Measurements from ENCODE around the gene UTP15.
A peak's percentile ranks its signal among the peaks of the same experiment; 100 is the strongest.

Gene UTP15

GRCh38 chr5:73565139-73565968, at the start of gene UTP15, which contains the start of gene ANKRA2:
Gene UTP15, plus strand, starts transcription at chr5:73565743. Its CDS starts 1,602 bp downstream, at chr5:73567345.
Gene ANKRA2, minus strand, starts transcription at chr5:73565639. Its CDS starts 2,758 bp downstream, at chr5:73562881.
- H3K27me3 ChIP-seq (ENCODE audit: control insufficient read depth, insufficient read depth, low read length): no peaks in the 10 kb centered on the region
- H3K4me3 ChIP-seq (ENCODE audit: low read length): peak within 1 kb of the TSS; percentile 98
- no peaks in the 10 kb centered on the region for H3K36me3 ChIP-seq (ENCODE audit: control insufficient read depth, insufficient read depth, low read length)
- no CpG with 5 or more reads among the region's 62 CpGs for WGBS (ENCODE audit: insufficient coverage, insufficient read length)
- DNase-seq (ENCODE audit: low read depth, low spot score): peak; percentile 95
- H3K27ac ChIP-seq (ENCODE audit: low read length): no peak within 1 kb of the TSS
- H3K4me1 ChIP-seq (ENCODE audit: control insufficient read depth, insufficient read depth, low read length): no peaks in the 10 kb centered on the region
- no peaks in the 10 kb centered on the region for H3K9me3 ChIP-seq (ENCODE audit: control insufficient read depth, insufficient read depth, low read length)

GRCh38 chr5:73519531-73520283, 45.8 kb upstream of the UTP15 start:
- H3K27ac ChIP-seq (ENCODE audit: low read length): no peak overlapping the region
- H3K4me3 ChIP-seq (ENCODE audit: low read length): no peak overlapping the region
- no peaks in the 10 kb centered on the region for H3K27me3 ChIP-seq (ENCODE audit: control insufficient read depth, insufficient read depth, low read length)
- H3K36me3 ChIP-seq (ENCODE audit: control insufficient read depth, insufficient read depth, low read length): no peaks in the 10 kb centered on the region
- DNase-seq (ENCODE audit: low read depth, low spot score): peak; percentile 84
- H3K4me1 ChIP-seq (ENCODE audit: control insufficient read depth, insufficient read depth, low read length): peaks cover 1% of the 10 kb centered on the region; the same call in 1 of the 2 replicates
- WGBS (ENCODE audit: insufficient coverage, insufficient read length): no CpG with 5 or more reads among the region's 16 CpGs
- no peaks in the 10 kb centered on the region for H3K9me3 ChIP-seq (ENCODE audit: control insufficient read depth, insufficient read depth, low read length)

- DNase-seq (ENCODE audit: low read depth, low spot score): no peak
- H3K36me3 ChIP-seq (ENCODE audit: control insufficient read depth, insufficient read depth, low read length): no peaks in the 10 kb centered on the region
- H3K4me3 ChIP-seq (ENCODE audit: low read length): no peak overlapping the region
- H3K9me3 ChIP-seq (ENCODE audit: control insufficient read depth, insufficient read depth, low read length): no peaks in the 10 kb centered on the region
- no CpG with 5 or more reads among the region's 7 CpGs for WGBS (ENCODE audit: insufficient coverage, insufficient read length)
- H3K4me1 ChIP-seq (ENCODE audit: control insufficient read depth, insufficient read depth, low read length): peaks cover 1% of the 10 kb centered on the region; the same call in 1 of the 2 replicates
- no peak overlapping the region for H3K27ac ChIP-seq (ENCODE audit: low read length)
- H3K27me3 ChIP-seq (ENCODE audit: control insufficient read depth, insufficient read depth, low read length): no peaks in the 10 kb centered on the region
Observed at GRCh38 chr5:73522989-73523388, 42.6 kb upstream of the UTP15 start.

- Histone ChIP-seq H3K36me3 (ENCODE audit: control insufficient read depth, insufficient read depth, low read length) (no peaks in the 10 kb centered on the region), H3K27me3 (ENCODE audit: control insufficient read depth, insufficient read depth, low read length) (no peaks in the 10 kb centered on the region), H3K9me3 (ENCODE audit: control insufficient read depth, insufficient read depth, low read length) (no peaks in the 10 kb centered on the region), H3K4me3 (ENCODE audit: low read length) (no peak overlapping the region), H3K4me1 (ENCODE audit: control insufficient read depth, insufficient read depth, low read length) (peaks cover 1% of the 10 kb centered on the region; the same call in 1 of the 2 replicates), H3K27ac (ENCODE audit: low read length) (no peak overlapping the region)
- DNase-seq (ENCODE audit: low read depth, low spot score): no peak
- WGBS (ENCODE audit: insufficient coverage, insufficient read length): no CpG with 5 or more reads among the region's 1 CpG
Observed at GRCh38 chr5:73523861-73524260, 41.7 kb upstream of the UTP15 start.

- no peaks in the 10 kb centered on the region for H3K4me1 ChIP-seq (ENCODE audit: control insufficient read depth, insufficient read depth, low read length)
- H3K4me3 ChIP-seq (ENCODE audit: low read length): no peak overlapping the region
- H3K9me3 ChIP-seq (ENCODE audit: control insufficient read depth, insufficient read depth, low read length): no peaks in the 10 kb centered on the region
- WGBS (ENCODE audit: insufficient coverage, insufficient read length): no CpG with 5 or more reads among the region's 3 CpGs
- no peaks in the 10 kb centered on the region for H3K36me3 ChIP-seq (ENCODE audit: control insufficient read depth, insufficient read depth, low read length)
- H3K27ac ChIP-seq (ENCODE audit: low read length): no peak overlapping the region
- no peak for DNase-seq (ENCODE audit: low read depth, low spot score)
- H3K27me3 ChIP-seq (ENCODE audit: control insufficient read depth, insufficient read depth, low read length): no peaks in the 10 kb centered on the region
Observed at GRCh38 chr5:73525606-73526203, 39.8 kb upstream of the UTP15 start.

GRCh38 chr5:73528248-73528647, 37.3 kb upstream of the UTP15 start:
- no peak for DNase-seq (ENCODE audit: low read depth, low spot score)
- Histone ChIP-seq H3K4me3 (ENCODE audit: low read length) (no peak overlapping the region), H3K9me3 (ENCODE audit: control insufficient read depth, insufficient read depth, low read length) (no peaks in the 10 kb centered on the region), H3K27ac (ENCODE audit: low read length) (no peak overlapping the region), H3K4me1 (ENCODE audit: control insufficient read depth, insufficient read depth, low read length) (no peaks in the 10 kb centered on the region), H3K36me3 (ENCODE audit: control insufficient read depth, insufficient read depth, low read length) (no peaks in the 10 kb centered on the region), H3K27me3 (ENCODE audit: control insufficient read depth, insufficient read depth, low read length) (no peaks in the 10 kb centered on the region)
- no CpG with 5 or more reads among the region's 3 CpGs for WGBS (ENCODE audit: insufficient coverage, insufficient read length)

GRCh38 chr5:73529081-73529480, 36.5 kb upstream of the UTP15 start:
- whole genome bisulfite sequencing (ENCODE audit: insufficient coverage, insufficient read length): no CpG with 5 or more reads among the region's 1 CpG
- no peaks in the 10 kb centered on the region for H3K4me1 ChIP-seq (ENCODE audit: control insufficient read depth, insufficient read depth, low read length)

GRCh38 chr5:73531356-73531755, 34.2 kb upstream of the UTP15 start:
- DNase-seq (ENCODE audit: low read depth, low spot score): no peak
- no peak overlapping the region for H3K4me3 ChIP-seq (ENCODE audit: low read length)
- no peaks in the 10 kb centered on the region for H3K36me3 ChIP-seq (ENCODE audit: control insufficient read depth, insufficient read depth, low read length)
- H3K27ac ChIP-seq (ENCODE audit: low read length): no peak overlapping the region
- no peaks in the 10 kb centered on the region for H3K27me3 ChIP-seq (ENCODE audit: control insufficient read depth, insufficient read depth, low read length)
- no peaks in the 10 kb centered on the region for H3K4me1 ChIP-seq (ENCODE audit: control insufficient read depth, insufficient read depth, low read length)
- WGBS (ENCODE audit: insufficient coverage, insufficient read length): no CpG with 5 or more reads among the region's 1 CpG
- H3K9me3 ChIP-seq (ENCODE audit: control insufficient read depth, insufficient read depth, low read length): no peaks in the 10 kb centered on the region

More at GRCh38 chr5:73529081-73529480, 36.5 kb upstream of the UTP15 start:
- Histone ChIP-seq H3K27ac (ENCODE audit: low read length) (no peak overlapping the region), H3K27me3 (ENCODE audit: control insufficient read depth, insufficient read depth, low read length) (no peaks in the 10 kb centered on the region), H3K4me3 (ENCODE audit: low read length) (no peak overlapping the region), H3K9me3 (ENCODE audit: control insufficient read depth, insufficient read depth, low read length) (no peaks in the 10 kb centered on the region), H3K36me3 (ENCODE audit: control insufficient read depth, insufficient read depth, low read length) (no peaks in the 10 kb centered on the region)
- DNase-seq (ENCODE audit: low read depth, low spot score): no peak

GRCh38 chr5:73532195-73532594, 33.3 kb upstream of the UTP15 start:
- H3K4me1 ChIP-seq (ENCODE audit: control insufficient read depth, insufficient read depth, low read length): peaks cover 2% of the 10 kb centered on the region; the same call in 1 of the 2 replicates
- WGBS (ENCODE audit: insufficient coverage, insufficient read length): no CpG with 5 or more reads among the region's 5 CpGs
- no peak overlapping the region for H3K4me3 ChIP-seq (ENCODE audit: low read length)
- H3K9me3 ChIP-seq (ENCODE audit: control insufficient read depth, insufficient read depth, low read length): no peaks in the 10 kb centered on the region
- no peaks in the 10 kb centered on the region for H3K27me3 ChIP-seq (ENCODE audit: control insufficient read depth, insufficient read depth, low read length)
- DNase-seq (ENCODE audit: low read depth, low spot score): no peak
- no peak overlapping the region for H3K27ac ChIP-seq (ENCODE audit: low read length)
- no peaks in the 10 kb centered on the region for H3K36me3 ChIP-seq (ENCODE audit: control insufficient read depth, insufficient read depth, low read length)

GRCh38 chr5:73534011-73534644, 31.4 kb upstream of the UTP15 start:
- H3K27ac ChIP-seq (ENCODE audit: low read length): no peak overlapping the region
- WGBS (ENCODE audit: insufficient coverage, insufficient read length): no CpG with 5 or more reads among the region's 5 CpGs
- H3K27me3 ChIP-seq (ENCODE audit: control insufficient read depth, insufficient read depth, low read length): no peaks in the 10 kb centered on the region
- H3K9me3 ChIP-seq (ENCODE audit: control insufficient read depth, insufficient read depth, low read length): no peaks in the 10 kb centered on the region
- peaks cover 2% of the 10 kb centered on the region; the same call in 1 of the 2 replicates for H3K4me1 ChIP-seq (ENCODE audit: control insufficient read depth, insufficient read depth, low read length)
- H3K4me3 ChIP-seq (ENCODE audit: low read length): no peak overlapping the region
- H3K36me3 ChIP-seq (ENCODE audit: control insufficient read depth, insufficient read depth, low read length): no peaks in the 10 kb centered on the region
- DNase-seq (ENCODE audit: low read depth, low spot score): no peak

All from iPS DF 6.9 (cell line).